ENCODE data around the gene TMEM150B. TPM values are rescaled to one million over a fixed set of nuclear protein-coding genes. Genes with fewer than 3 reads are reported as not detected.
A peak's percentile ranks its signal among the peaks of the same experiment; 100 is the strongest.

The TMEM150B gene
- total RNA-seq, 1 donor from 2014 or later, result not detected

GRCh38 chr19:55289117-55289796 is 35.9 kb downstream of the TMEM150B start:
- Mint-ChIP-seq H3K27me3 (ENCODE audit: low read depth) (no peaks in the 10 kb centered on the region), H3K27ac (ENCODE audit: unreplicated experiment) (no peak overlapping the region), H3K4me3 (ENCODE audit: unreplicated experiment) (no peak overlapping the region), H3K36me3 (ENCODE audit: low read depth) (peaks cover 1% of the 10 kb centered on the region), H3K4me1 (ENCODE audit: low read depth) (peaks cover 12% of the 10 kb centered on the region), H3K9me3 (ENCODE audit: low read depth) (no peaks in the 10 kb centered on the region)
- no peak for TF ChIP-seq CTCF (IDR thresholded peaks at IDR 0.05)
- no peak for DNase-seq (ENCODE audit: low spot score)

GRCh38 chr19:55287361-55288079 is 37.6 kb downstream of the TMEM150B start:
- no peaks in the 10 kb centered on the region for H3K9me3 Mint-ChIP-seq (ENCODE audit: low read depth)
- no peaks in the 10 kb centered on the region for H3K27me3 Mint-ChIP-seq (ENCODE audit: low read depth)
- H3K27ac Mint-ChIP-seq (ENCODE audit: unreplicated experiment), result no peak overlapping the region
- H3K36me3 Mint-ChIP-seq (ENCODE audit: low read depth), result no peaks in the 10 kb centered on the region
- DNase-seq (ENCODE audit: low spot score), result no peak
- H3K4me1 Mint-ChIP-seq (ENCODE audit: low read depth), result peaks cover 17% of the 10 kb centered on the region
- TF ChIP-seq CTCF (IDR thresholded peaks at IDR 0.05), result no peak
- no peak overlapping the region for H3K4me3 Mint-ChIP-seq (ENCODE audit: unreplicated experiment)

- peak overlapping the region; percentile 63 for H3K27ac Mint-ChIP-seq (ENCODE audit: unreplicated experiment)
- H3K9me3 Mint-ChIP-seq (ENCODE audit: low read depth), result no peaks in the 10 kb centered on the region
- DNase-seq (ENCODE audit: low spot score), result no peak
- H3K27me3 Mint-ChIP-seq (ENCODE audit: low read depth), result no peaks in the 10 kb centered on the region
- H3K4me3 Mint-ChIP-seq (ENCODE audit: unreplicated experiment), result peak overlapping the region; percentile 70
- peaks cover 28% of the 10 kb centered on the region for H3K4me1 Mint-ChIP-seq (ENCODE audit: low read depth)
- H3K36me3 Mint-ChIP-seq (ENCODE audit: low read depth), result no peaks in the 10 kb centered on the region
- TF ChIP-seq CTCF (IDR thresholded peaks at IDR 0.05), result no peak
These were observed 39.8 kb downstream of the TMEM150B start for GRCh38 chr19:55285229-55285890.

- no peaks in the 10 kb centered on the region for H3K9me3 Mint-ChIP-seq (ENCODE audit: low read depth)
- no peaks in the 10 kb centered on the region for H3K27me3 Mint-ChIP-seq (ENCODE audit: low read depth)
- peak overlapping the region; percentile 63 for H3K27ac Mint-ChIP-seq (ENCODE audit: unreplicated experiment)
These were observed 40.6 kb downstream of the TMEM150B start for GRCh38 chr19:55284405-55285058.

More at GRCh38 chr19:55284405-55285058, 40.6 kb downstream of the TMEM150B start:
- no peak for TF ChIP-seq CTCF (IDR thresholded peaks at IDR 0.05)
- Mint-ChIP-seq H3K36me3 (ENCODE audit: low read depth) (no peaks in the 10 kb centered on the region), H3K4me3 (ENCODE audit: unreplicated experiment) (peak overlapping the region; percentile 70), H3K4me1 (ENCODE audit: low read depth) (peaks cover 34% of the 10 kb centered on the region)
- no peak for DNase-seq (ENCODE audit: low spot score)
